Measurements from ENCODE around the gene ZNF469.

The ZNF469 gene

DNA sequence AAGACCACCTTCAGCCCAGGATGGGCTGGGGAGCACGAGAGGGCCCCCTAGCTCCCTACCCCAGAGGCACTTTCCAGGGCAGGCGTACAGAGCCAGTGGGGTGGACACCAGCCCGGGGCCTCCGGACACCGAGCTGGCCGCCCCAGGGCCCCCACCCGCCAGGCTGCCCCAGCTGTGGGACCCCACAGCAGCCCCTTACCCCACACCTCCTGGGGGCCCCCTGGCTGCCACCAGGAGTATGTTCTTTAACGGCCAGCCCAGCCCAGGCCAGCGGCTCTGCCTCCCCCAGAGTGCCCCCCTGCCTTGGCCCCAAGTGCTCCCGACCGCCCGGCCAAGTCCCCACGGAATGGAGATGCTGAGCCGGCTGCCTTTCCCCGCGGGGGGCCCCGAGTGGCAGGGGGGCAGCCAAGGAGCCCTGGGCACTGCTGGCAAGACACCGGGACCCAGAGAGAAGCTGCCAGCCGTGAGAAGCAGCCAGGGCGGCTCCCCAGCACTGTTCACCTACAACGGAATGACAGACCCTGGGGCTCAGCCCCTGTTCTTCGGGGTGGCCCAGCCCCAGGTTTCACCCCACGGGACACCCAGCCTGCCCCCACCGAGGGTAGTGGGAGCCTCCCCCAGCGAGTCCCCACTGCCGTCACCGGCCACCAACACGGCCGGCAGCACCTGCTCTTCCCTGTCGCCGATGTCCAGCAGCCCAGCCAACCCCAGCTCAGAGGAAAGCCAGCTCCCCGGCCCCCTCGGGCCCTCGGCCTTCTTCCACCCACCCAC lies 46.0 kb downstream of the ZNF469 start:
- DNase-seq (ENCODE audit: low spot score) = no peak

DNA sequence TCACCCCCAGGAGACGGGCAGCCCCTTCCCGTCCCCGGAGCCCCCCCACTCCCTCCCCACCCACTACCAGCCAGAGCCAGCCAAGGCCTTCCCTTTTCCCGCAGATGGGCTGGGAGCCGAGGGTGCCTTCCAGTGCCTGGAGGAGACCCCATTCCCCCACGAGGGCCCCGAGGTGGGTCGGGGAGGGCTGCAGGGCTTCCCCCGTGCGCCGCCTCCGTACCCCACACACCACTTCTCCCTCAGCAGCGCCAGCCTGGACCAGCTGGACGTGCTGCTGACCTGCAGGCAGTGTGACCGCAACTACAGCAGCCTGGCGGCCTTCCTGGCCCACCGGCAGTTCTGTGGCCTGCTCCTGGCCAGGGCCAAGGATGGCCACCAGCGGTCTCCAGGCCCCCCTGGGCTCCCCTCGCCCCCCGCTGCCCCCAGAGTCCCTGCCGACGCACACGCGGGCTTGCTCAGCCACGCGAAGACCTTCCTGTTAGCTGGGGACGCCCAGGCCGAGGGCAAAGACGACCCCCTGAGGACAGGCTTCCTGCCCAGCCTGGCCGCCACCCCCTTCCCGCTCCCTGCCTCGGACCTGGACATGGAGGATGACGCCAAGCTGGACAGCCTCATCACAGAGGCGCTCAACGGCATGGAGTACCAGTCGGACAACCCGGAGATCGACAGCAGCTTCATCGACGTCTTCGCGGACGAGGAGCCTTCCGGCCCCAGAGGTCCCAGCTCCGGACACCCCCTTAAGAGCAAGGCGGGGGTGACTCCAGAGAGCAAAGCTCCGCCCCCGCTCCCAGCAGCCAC lies 46.8 kb downstream of the ZNF469 start:
- DNase-seq (ENCODE audit: low spot score) = no peak

DNA sequence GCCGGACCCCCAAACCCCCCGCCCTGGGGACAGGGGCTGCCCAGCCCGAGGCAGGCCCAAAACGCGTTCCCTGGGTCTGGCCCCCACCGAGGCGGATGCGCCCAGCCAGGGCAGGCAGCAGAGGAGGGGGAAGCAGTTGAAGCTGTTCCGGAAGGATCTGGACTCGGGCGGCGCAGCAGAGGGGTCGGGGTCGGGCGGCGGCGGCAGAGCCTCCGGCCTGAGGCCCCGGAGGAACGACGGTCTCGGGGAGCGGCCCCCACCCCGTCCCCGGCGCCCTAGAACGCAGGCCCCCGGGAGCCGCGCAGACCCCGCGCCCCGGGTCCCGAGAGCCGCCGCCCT lies 47.4 kb downstream of the ZNF469 start:
- DNase-seq (ENCODE audit: low spot score) = peak; percentile 24

DNA sequence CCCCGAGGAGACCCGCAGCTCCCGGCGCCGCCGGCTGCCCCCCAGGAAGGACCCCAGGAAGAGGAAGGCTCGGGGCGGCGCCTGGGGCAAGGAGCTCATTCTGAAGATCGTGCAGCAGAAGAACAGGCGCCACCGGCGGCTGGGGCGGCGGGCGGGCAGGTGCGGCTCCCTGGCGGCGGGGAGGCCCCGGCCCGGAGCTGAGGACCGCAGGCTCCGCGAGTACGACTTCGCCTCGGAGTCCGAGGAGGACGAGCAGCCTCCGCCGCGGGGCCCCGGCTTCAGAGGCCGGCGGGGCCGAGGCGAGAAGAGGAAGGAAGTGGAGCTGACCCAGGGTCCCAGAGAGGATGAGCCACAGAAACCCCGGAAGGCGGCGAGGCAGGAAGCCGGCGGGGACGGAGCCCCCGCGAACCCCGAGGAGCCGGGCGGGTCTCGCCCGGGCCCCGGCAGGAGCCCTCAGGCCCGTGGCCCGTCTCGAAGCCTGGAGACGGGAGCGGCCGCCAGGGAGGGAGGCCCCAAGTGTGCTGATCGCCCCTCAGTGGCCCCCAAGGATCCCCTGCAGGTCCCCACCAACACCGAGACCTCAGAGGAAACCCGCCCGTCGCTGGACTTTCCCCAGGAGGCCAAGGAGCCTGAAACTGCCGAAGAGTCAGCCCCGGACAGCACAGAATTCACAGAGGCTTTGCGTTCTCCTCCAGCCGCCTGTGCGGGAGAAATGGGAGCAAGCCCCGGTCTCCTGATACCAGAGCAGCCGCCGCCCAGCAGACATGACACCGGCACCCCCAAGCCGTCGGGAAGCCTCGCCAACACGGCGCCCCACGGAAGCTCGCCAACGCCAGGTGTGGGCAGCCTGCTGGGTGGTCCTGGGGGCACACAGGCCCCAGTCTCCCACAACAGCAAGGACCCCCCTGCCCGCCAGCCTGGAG lies 48.0 kb downstream of the ZNF469 start:
- peak; percentile 66 for DNase-seq (ENCODE audit: low spot score)

DNA sequence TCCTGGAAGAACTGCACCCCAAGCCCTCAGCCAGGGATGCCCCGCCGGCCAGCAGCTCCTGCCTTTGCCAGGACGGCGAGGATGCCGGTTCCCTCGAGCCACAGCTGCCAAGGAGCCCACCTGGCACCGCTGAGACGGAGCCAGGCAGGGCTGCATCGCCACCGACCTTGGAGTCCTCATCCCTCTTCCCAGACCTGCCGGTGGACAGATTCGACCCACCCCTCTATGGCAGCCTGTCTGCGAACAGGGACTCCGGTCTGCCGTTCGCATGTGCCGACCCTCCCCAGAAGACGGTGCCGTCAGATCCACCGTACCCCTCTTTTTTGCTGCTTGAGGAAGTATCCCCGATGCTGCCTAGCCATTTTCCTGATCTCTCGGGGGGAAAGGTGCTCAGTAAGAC lies 48.9 kb downstream of the ZNF469 start:
- no peak for DNase-seq (ENCODE audit: low spot score)

DNA sequence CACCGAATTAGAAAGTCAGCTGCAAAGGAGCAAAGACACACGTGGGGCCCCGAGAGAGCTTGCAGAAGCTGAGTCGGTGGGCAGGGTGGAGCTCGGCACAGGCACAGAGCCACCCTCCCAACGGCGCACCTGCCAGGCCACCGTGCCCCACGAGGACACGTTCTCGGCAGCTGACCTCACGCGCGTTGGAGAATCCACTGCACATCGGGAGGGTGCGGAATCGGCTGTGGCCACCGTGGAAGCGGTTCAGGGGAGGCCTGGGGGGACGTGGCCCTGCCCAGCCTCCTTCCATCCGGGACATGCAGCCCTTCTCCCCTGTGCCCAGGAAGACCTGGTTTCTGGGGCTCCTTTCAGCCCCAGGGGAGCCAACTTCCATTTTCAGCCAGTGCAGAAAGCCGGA lies 49.4 kb downstream of the ZNF469 start:
- no peak for DNase-seq (ENCODE audit: low spot score)

Data from germinal center (tissue), 1 donor.